AG04449 (cell line): ENCODE measurements around the gene MLEC.

Experiments used
- CTCF ChIA-PET: fragments of 350-600 bp; formaldehyde crosslinking; extraction: SDS; loops from one replicate; lab custom pipeline; 2021; ENCODE audit warnings: antibody characterized with exemption; lab: Yijun Ruan, JAX
- POLR2A ChIA-PET: fragments of 400-600, 350-600 bp; formaldehyde crosslinking; extraction: SDS; loops from one replicate; lab custom pipeline; 2020; ENCODE audit warnings: antibody characterized with exemption, inconsistent platforms; lab: Yijun Ruan, JAX
- DNase-seq: peaks from one replicate; pipeline ENCODE4 v3.0.0-alpha.2; 2010; ENCODE audit warnings: low read depth, low spot score
- H3K4me3 ChIP-seq: 2 replicates; pipeline ENCODE4 v1.5.1; 2011; ENCODE audit warnings: low read depth, mild to moderate bottlenecking, control low read depth, low read length
- TF ChIP-seq, protein P1 (sequence below): IDR thresholded peaks from one replicate; pipeline ENCODE4 v1.5.1; 2011; ENCODE audit warnings: mild to moderate bottlenecking, moderate library complexity, low read length, control low read depth, inconsistent platforms; ENCODE audit not compliant: insufficient read depth; ENCODE audit errors: missing control alignments

The MLEC gene, protein sequence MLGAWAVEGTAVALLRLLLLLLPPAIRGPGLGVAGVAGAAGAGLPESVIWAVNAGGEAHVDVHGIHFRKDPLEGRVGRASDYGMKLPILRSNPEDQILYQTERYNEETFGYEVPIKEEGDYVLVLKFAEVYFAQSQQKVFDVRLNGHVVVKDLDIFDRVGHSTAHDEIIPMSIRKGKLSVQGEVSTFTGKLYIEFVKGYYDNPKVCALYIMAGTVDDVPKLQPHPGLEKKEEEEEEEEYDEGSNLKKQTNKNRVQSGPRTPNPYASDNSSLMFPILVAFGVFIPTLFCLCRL

DNA sequence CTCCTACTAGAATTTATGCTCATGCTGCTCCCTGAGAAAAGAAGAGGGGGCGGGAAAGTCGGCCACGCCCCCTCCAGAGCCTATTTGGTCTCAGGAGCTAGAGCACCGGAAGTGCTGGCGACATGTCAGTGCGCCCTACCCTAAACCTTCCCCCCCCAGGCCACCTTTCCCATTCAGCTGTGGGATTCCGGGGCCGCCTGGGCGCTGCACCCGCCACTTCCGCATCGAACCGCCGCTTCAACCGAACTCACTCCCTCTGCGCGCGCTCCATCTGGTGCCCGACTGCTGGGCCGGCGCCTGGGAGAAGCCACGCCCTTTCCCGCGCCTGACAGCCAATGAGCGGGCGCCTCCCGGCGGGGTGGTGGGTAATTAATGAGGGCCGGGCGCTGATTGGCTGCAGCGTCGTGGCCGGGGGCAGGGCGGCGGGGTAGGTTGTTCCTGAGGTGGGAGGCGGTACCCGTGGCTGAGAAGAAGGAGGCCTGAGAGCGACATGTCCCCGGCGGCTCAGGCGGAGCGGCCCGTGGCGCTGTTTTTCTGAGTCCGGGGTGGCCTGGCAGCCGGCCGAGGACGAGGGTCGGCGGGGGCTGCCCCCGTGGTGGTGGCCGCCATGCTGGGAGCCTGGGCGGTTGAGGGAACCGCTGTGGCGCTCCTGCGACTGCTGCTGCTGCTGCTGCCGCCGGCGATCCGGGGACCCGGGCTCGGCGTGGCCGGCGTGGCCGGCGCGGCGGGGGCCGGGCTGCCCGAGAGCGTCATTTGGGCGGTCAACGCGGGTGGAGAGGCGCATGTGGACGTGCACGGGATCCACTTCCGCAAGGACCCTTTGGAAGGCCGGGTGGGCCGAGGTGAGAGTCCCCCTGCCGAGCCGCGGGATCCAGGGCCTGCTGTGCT is at the start of gene MLEC:
Gene MLEC, plus strand, starts transcription at position 460 of the 888 bp plus-strand sequence. Its CDS starts 148 bp downstream, at position 608.
- peak within 1 kb of the TSS; percentile 92 for H3K4me3 ChIP-seq
- CTCF ChIA-PET = interaction anchor here (1.5 to 2.0 kb wide), 4 partner anchors 37 to 104 kb away, joined by 4 to 9 read pairs (median 8); no protein-coding TSS in a partner anchor
- TF ChIP-seq, protein P1, sequence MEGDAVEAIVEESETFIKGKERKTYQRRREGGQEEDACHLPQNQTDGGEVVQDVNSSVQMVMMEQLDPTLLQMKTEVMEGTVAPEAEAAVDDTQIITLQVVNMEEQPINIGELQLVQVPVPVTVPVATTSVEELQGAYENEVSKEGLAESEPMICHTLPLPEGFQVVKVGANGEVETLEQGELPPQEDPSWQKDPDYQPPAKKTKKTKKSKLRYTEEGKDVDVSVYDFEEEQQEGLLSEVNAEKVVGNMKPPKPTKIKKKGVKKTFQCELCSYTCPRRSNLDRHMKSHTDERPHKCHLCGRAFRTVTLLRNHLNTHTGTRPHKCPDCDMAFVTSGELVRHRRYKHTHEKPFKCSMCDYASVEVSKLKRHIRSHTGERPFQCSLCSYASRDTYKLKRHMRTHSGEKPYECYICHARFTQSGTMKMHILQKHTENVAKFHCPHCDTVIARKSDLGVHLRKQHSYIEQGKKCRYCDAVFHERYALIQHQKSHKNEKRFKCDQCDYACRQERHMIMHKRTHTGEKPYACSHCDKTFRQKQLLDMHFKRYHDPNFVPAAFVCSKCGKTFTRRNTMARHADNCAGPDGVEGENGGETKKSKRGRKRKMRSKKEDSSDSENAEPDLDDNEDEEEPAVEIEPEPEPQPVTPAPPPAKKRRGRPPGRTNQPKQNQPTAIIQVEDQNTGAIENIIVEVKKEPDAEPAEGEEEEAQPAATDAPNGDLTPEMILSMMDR = peak; percentile 20
- POLR2A ChIA-PET = interaction anchor here (1.5 kb wide), 1 partner anchor 12 kb away, joined by 4 read pairs; no protein-coding TSS in a partner anchor
- DNase-seq = peak; percentile 79

DNA sequence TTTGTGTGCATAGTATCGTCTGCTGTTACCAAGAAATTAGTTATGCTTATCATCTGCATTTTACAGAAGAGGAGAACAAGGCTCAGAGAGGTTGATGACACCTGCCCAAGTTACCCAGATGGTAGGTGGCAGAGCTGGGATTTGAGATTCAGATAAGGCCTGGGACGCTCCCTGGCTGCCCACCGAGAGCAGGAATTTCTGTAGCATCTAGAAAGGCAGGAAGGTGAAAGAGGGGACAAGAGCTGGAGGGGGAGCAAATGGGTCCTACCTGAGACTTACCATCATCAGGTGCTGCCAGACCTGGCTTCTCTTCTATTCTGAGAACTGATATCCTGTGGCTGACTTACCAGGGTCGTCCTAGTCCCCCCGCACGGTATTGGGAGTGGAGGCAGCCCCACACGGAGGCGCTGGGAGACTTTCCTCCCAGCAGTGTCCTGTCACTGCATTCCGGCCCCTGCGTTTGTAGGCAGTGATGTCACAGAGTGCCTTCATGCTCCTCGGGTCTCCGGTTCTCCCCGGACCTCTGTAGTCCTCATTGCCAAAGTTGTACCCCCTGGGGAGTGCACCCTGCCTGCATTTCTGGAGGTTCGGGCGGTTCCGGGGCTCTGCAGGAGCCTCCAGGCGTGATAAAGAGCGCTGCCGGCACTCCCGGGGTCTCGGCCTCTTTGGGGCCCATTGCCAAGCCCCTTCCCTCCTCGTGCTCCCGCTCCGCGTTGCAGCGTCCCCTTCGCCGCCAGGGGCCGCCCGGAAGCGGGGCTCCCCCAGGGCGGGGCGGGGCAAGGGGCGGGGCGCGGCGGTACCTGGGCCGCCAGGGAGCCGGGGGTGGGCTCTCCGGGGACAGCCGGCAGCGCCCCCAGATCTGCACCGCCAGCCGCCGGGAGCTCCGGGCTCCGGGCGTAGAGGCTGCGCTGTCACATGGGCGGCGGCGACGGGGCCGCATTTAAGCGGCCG is 46.9 kb upstream of the MLEC start, which contains the start of gene CABP1:
Gene CABP1, plus strand, starts transcription at position 856 of the 951 bp plus-strand sequence. Its CDS starts 60 bp downstream, at position 916.
- TF ChIP-seq, protein P1 = peak; percentile 12
- POLR2A ChIA-PET = no interaction called here

GRCh38 chr12:120640861-120641833 is 45.8 kb upstream of the MLEC start:
- CTCF ChIA-PET = interaction anchor here (1.9 to 3.1 kb wide), 2 partner anchors 8 to 11 kb away, joined by 8 to 21 read pairs; no protein-coding TSS in a partner anchor
- TF ChIP-seq, protein P1 = no peak
- POLR2A ChIA-PET = no interaction called here
- H3K4me3 ChIP-seq = 0 out of 2 replicates have a peak overlapping the region, but pooled peaks have one; percentile 8
- DNase-seq = no peak

More for the DNA sequence above, 46.9 kb upstream of the MLEC start, which contains the start of gene CABP1:
- CTCF ChIA-PET = interaction anchor here (3.1 kb wide), 1 partner anchor 9 kb away, joined by 21 read pairs; no protein-coding TSS in a partner anchor
- H3K4me3 ChIP-seq = peak within 1 kb of the TSS; percentile 8
- no peak for DNase-seq

- no peak overlapping the region for H3K4me3 ChIP-seq
- CTCF ChIA-PET = interaction anchor here (1.2 to 1.9 kb wide), 3 partner anchors 10 to 554 kb away, joined by 3 to 8 read pairs (median 3); no protein-coding TSS in a partner anchor
- POLR2A ChIA-PET = no interaction called here
- TF ChIP-seq, protein P1 = no peak
- no peak for DNase-seq
Measured at GRCh38 chr12:120642121-120642520, 44.8 kb upstream of the MLEC start.
